Glomerular endothelial cell (primary cell): Measurements from ENCODE around the gene TBC1D16. TPM values are rescaled to one million over a fixed set of nuclear protein-coding genes. Genes with fewer than 3 reads are reported as not detected.
"Not testable (repeated sequence)": the region's sequence is repeated elsewhere in the genome, so short reads cannot be mapped to it uniquely, and the experiment has no call there.

Experiments used
- DNase-seq: peaks from one replicate; pipeline ENCODE4 v3.0.0-alpha.2; 2011; ENCODE audit warnings: low read depth, low spot score; ENCODE audit errors: extremely low read depth
- total RNA-seq: library from RNA; depleted of rRNA; stranded (reverse); fragments of >200 nt; gene quantifications from 2 replicates; pipeline ENCODE4 v1.2.3, GENCODE V29; 2015

The TBC1D16 gene
- total RNA-seq, 1 donor from 2014 or later, result 35.8 TPM

- DNase-seq, result no peak
Measured at GRCh38 chr17:79905832-79906231, 129.8 kb downstream of the TBC1D16 start.

GRCh38 chr17:79904865-79905264 is 130.8 kb downstream of the TBC1D16 start:
- DNase-seq, result no peak

- no peak for DNase-seq
Measured at GRCh38 chr17:79902146-79902791, 133.4 kb downstream of the TBC1D16 start.

- no peak for DNase-seq
Measured at GRCh38 chr17:79901131-79901530, 134.5 kb downstream of the TBC1D16 start.

- no peak for DNase-seq
Measured at GRCh38 chr17:79899584-79899983, 136.1 kb downstream of the TBC1D16 start.

- DNase-seq, result no peak
Measured at GRCh38 chr17:79897243-79898063, 138.2 kb downstream of the TBC1D16 start.

- not testable (repeated sequence) for DNase-seq
Measured at GRCh38 chr17:79893457-79893856, 142.2 kb downstream of the TBC1D16 start.

GRCh38 chr17:79892457-79893241 is 143.0 kb downstream of the TBC1D16 start:
- no peak for DNase-seq

GRCh38 chr17:79891113-79891730 is 144.4 kb downstream of the TBC1D16 start:
- DNase-seq, result no peak

GRCh38 chr17:79890706-79891105 is 145.0 kb downstream of the TBC1D16 start:
- no peak for DNase-seq

- no peak for DNase-seq
Measured at GRCh38 chr17:79888811-79889634, 146.6 kb downstream of the TBC1D16 start.

GRCh38 chr17:79888009-79888540 is 147.6 kb downstream of the TBC1D16 start:
- DNase-seq, result no peak

- DNase-seq, result no peak
Measured at GRCh38 chr17:79887451-79887991, 148.2 kb downstream of the TBC1D16 start.

GRCh38 chr17:79883202-79883601 is 152.5 kb downstream of the TBC1D16 start:
- no peak for DNase-seq

Other genes with a start within 250 kb of the TBC1D16 start
- 2.1 and 4.2 TPM in 2 replicates for gene CBX8, start 238.8 kb downstream of the TBC1D16 start, total RNA-seq
- gene CBX4, start 196.4 kb downstream of the TBC1D16 start, total RNA-seq, result 11.4 and 16.5 TPM in 2 replicates
- gene CCDC40, start 770 bp upstream of the TBC1D16 start, total RNA-seq, result 2.6 and 4.9 TPM in 2 replicates
- gene GAA, start 65.7 kb upstream of the TBC1D16 start, total RNA-seq, result 119 and 166 TPM in 2 replicates
- 61.3 and 71.3 TPM in 2 replicates for gene EIF4A3, start 111.3 kb upstream of the TBC1D16 start, total RNA-seq
- gene CARD14, start 134.2 kb upstream of the TBC1D16 start, total RNA-seq, result 0.12 TPM in 1 of 2 replicates, not detected in the other
- 43.2 and 79.5 TPM in 2 replicates for gene SGSH, start 184.5 kb upstream of the TBC1D16 start, total RNA-seq
- gene SLC26A11, start 184.6 kb upstream of the TBC1D16 start, total RNA-seq, result 18.8 and 26.6 TPM in 2 replicates
- gene RNF213, start 225.0 kb upstream of the TBC1D16 start, total RNA-seq, result 124 and 209 TPM in 2 replicates